ENCODE data around the gene NCCRP1. TPM values are rescaled to one million over a fixed set of nuclear protein-coding genes. Genes with fewer than 3 reads are reported as not detected.

Gene NCCRP1
- total and polyA plus RNA-seq, 2 donors (not counting 3 experiments of a cell fraction or from before 2014, with no cell fraction given): 0.06 TPM; not detected in 1

DNA sequence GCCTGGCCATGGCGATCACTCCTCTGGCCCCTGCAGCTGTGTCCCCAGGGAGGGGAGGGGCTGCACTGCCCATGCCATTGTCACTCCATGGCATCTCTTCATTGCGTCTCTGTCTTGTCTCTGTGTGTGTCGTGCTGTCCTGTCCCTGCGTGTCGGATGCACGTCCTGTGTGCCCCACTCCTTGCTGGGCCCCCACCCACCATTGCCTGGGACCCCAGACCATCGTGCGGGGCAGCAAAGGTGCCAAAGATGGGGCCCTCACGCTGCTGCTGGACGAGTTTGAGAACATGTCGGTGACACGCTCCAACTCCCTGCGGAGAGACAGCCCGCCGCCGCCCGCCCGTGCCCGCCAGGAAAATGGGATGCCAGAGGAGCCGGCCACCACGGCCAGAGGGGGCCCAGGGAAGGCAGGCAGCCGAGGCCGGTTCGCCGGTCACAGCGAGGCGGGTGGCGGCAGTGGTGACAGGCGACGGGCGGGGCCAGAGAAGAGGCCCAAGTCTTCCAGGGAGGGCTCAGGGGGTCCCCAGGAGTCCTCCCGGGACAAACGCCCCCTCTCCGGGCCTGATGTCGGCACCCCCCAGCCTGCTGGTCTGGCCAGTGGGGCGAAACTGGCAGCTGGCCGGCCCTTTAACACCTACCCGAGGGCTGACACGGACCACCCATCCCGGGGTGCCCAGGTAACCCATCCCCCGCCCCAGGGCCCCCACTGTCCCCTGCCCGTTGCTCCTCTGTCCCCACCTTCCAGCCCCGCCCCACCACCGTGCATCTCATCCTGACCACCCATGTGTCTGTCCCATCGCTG, 23.9 kb upstream of the NCCRP1 start:
- Histone ChIP-seq H3K4me1 (ENCODE audit: control insufficient read depth, extremely low read depth, insufficient read depth, low read length) (no peaks in the 10 kb centered on the region), H2AFZ (ENCODE audit: low read depth, low read length) (no peak overlapping the region), H3K27me3 (ENCODE audit: control insufficient read depth in 2 of 2, insufficient read depth in 2 of 2, low read length in 2 of 2) (no peaks in the 10 kb centered on the region), H3K4me2 (ENCODE audit: insufficient read depth, low read length) (no peak overlapping the region), H3K79me2 (ENCODE audit: control insufficient read depth, insufficient read depth, low read length) (no peaks in the 10 kb centered on the region), H3K36me3 (ENCODE audit: control insufficient read depth in 2 of 2, extremely low read depth in 1 of 2, insufficient read depth in 2 of 2, low read length in 2 of 2) (peaks cover 3 to 36% of the 10 kb centered on the region in 2 experiments), H3K9ac (replicated peaks; ENCODE audit: extremely low read depth, insufficient read depth, low read length) (no peak overlapping the region), H3K27ac (ENCODE audit: insufficient read depth, low read depth, low read length) (no peak overlapping the region), H3K9me3 (replicated peaks; ENCODE audit: control insufficient read depth, insufficient read depth, low read length) (no peaks in the 10 kb centered on the region), H4K20me1 (replicated peaks; ENCODE audit: control insufficient read depth, extremely low read depth, insufficient read depth, low read length) (no peaks in the 10 kb centered on the region), H3K9me1 (replicated peaks; ENCODE audit: control insufficient read depth, extremely low read depth, insufficient read depth, low read length) (no peaks in the 10 kb centered on the region), H3K4me3 (replicated peaks in 1 of 3; ENCODE audit: insufficient read depth in 1 of 3, low read depth in 1 of 3, low read length in 3 of 3) (no peak overlapping the region)
- FAIRE-seq (no peak), DNase-seq (ENCODE audit: low read depth, low spot score) (no peak)
- CTCF ChIA-PET: interaction anchor here (1.1 kb wide), 1 partner anchor 122 kb away, joined by 3 read pairs; no protein-coding TSS in a partner anchor
- intact Hi-C loops (cut with micrococcal nuclease) (no loop called here), dilution Hi-C loops (cut with MboI; ENCODE audit: extremely low pct_ligation_motif_present, low sequenced_read_pairs) (no loop called here)
- POLR2A ChIA-PET: no interaction called here
- BruUV-seq (replicated peaks): no TSS peak
- TF ChIP-seq POLR2A (IDR thresholded peaks at IDR 0.05; ENCODE audit: low read depth, low read length) (no peak), POLR2AphosphoS5 (IDR thresholded peaks at IDR 0.05; ENCODE audit: insufficient read depth, low read depth, low read length) (no peak), EZH2 (IDR thresholded peaks at IDR 0.05; ENCODE audit: borderline replicate concordance, low read depth, low read length, severe bottlenecking) (no peak), MYC (IDR thresholded peaks at IDR 0.05; ENCODE audit: low read depth, low read length) (no peak), JUN (IDR thresholded peaks at IDR 0.05; ENCODE audit: borderline replicate concordance, insufficient read depth, insufficient read length, low read depth) (no peak), FOS (IDR thresholded peaks at IDR 0.05; ENCODE audit: borderline replicate concordance, insufficient read depth, low read length) (no peak), GATA2 (IDR thresholded peaks at IDR 0.05; ENCODE audit: insufficient read depth, insufficient read length, low read depth, low read length) (no peak)
- TF ChIP-seq, protein P1, sequence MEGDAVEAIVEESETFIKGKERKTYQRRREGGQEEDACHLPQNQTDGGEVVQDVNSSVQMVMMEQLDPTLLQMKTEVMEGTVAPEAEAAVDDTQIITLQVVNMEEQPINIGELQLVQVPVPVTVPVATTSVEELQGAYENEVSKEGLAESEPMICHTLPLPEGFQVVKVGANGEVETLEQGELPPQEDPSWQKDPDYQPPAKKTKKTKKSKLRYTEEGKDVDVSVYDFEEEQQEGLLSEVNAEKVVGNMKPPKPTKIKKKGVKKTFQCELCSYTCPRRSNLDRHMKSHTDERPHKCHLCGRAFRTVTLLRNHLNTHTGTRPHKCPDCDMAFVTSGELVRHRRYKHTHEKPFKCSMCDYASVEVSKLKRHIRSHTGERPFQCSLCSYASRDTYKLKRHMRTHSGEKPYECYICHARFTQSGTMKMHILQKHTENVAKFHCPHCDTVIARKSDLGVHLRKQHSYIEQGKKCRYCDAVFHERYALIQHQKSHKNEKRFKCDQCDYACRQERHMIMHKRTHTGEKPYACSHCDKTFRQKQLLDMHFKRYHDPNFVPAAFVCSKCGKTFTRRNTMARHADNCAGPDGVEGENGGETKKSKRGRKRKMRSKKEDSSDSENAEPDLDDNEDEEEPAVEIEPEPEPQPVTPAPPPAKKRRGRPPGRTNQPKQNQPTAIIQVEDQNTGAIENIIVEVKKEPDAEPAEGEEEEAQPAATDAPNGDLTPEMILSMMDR (IDR thresholded peaks at IDR 0.05; ENCODE audit: extremely low read depth in 1 of 2, insufficient read depth in 1 of 2, low read depth in 1 of 2, low read length in 2 of 2): no peak
- TF ChIP-seq, protein P2, sequence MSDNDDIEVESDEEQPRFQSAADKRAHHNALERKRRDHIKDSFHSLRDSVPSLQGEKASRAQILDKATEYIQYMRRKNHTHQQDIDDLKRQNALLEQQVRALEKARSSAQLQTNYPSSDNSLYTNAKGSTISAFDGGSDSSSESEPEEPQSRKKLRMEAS (IDR thresholded peaks at IDR 0.05; ENCODE audit: insufficient read depth, insufficient read length): no peak
